ENCODE results near the gene OSMR.

DNA sequence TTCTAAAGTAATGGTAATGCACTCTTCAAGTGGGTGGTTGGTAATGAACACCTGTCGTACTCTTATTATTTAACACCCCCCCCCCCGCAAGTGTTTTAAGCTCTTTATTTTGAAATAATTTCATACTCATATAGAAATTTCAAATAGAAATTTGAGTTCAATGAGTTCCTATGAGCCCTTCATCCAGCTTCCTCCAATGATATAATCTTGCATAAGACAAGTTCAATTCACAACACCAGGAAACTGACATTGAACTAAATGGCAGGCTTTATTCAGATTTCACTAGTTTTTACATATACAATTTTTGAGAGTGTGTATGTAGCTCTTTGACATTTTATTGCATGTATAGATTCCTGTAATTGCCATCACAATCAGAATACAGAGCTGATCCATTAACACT lies 30.9 kb upstream of the OSMR start:
- TF ChIP-seq CTCF (IDR thresholded peaks at IDR 0.05) (no peak), EZH2 (IDR thresholded peaks at IDR 0.05; ENCODE audit: borderline replicate concordance, insufficient read depth, low read depth, low read length, poor library complexity, severe bottlenecking) (no peak)
